ENCODE measurements around the gene PRKG2.

DNA sequence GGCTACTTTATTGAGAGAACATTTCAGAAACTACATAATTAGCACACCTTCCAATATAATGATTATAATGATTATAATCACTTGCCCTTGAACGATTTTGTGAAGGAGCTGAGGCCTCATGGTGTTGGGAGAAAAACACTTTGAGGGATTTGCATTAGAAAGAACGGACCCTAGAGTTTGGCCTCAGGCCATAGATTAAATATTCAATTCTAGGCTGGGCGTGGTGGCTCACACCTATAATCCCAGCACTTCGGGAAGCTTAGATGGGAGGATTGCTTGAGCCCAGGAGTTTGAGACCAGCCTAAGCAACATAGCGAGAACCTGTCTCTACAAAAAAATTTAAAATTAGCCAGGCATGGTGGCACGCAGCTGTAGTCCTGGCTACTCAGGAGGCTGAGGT is 12.9 kb upstream of the PRKG2 start:
- TF ChIP-seq CTCF (IDR thresholded peaks at IDR 0.05) (no peak), EZH2 (IDR thresholded peaks at IDR 0.05) (no peak), EZH2phosphoT487 (IDR thresholded peaks at IDR 0.05) (no peak)
